SK-N-SH treated with all-trans-retinoic acid at 6 μM for 48 hours (cell line): ENCODE results near the gene STAMBPL1.

Experiments used
- ATAC-seq: fragments of 200-7000 bp; cut with Tn5 transposase; 3 replicates; pipeline ENCODE4 v1.9.1; 2020; ENCODE audit warnings: mild to moderate bottlenecking, moderate library complexity
- ARNTL ChIP-seq: fragments of 450-650 bp; formaldehyde crosslinking; IDR thresholded peaks from 2 replicates; pipeline ENCODE4 v1.5.0; 2020; ENCODE audit warnings: low read depth, mild to moderate bottlenecking, moderate library complexity, borderline replicate concordance
- BACH2 ChIP-seq: fragments of 250-450 bp; sonication (Bioruptor Pico); IDR thresholded peaks from 2 replicates; pipeline ENCODE4 v1.9.0; 2021; ENCODE audit warnings: mild to moderate bottlenecking, borderline replicate concordance
- CREB5 ChIP-seq: fragments of 250-450 bp; sonication (Bioruptor Pico); IDR thresholded peaks from 2 replicates; pipeline ENCODE4 v1.5.1; 2020; ENCODE audit warnings: low read depth, mild to moderate bottlenecking, moderate library complexity
- CSDC2 ChIP-seq: fragments of 250-450 bp; sonication (Bioruptor Pico); IDR thresholded peaks from 2 replicates; pipeline ENCODE4 v1.5.0; 2020; ENCODE audit warnings: mild to moderate bottlenecking, moderate library complexity
- CSRNP3 ChIP-seq: fragments of 250-450 bp; sonication (Bioruptor Pico); IDR thresholded peaks from 2 replicates; pipeline ENCODE4 v1.5.1; 2021; ENCODE audit warnings: mild to moderate bottlenecking, moderate library complexity
- ESRRG ChIP-seq: fragments of 250-450 bp; sonication (Bioruptor Pico); IDR thresholded peaks from 2 replicates; pipeline ENCODE4 v1.6.1; 2021; ENCODE audit warnings: mild to moderate bottlenecking
- GLIS3 ChIP-seq: fragments of 250-450 bp; sonication (Bioruptor Pico); IDR thresholded peaks from 2 replicates; pipeline ENCODE4 v1.5.0; 2020; ENCODE audit warnings: mild to moderate bottlenecking, moderate library complexity
- ISL1 ChIP-seq: fragments of 250-450 bp; sonication (Bioruptor Pico); IDR thresholded peaks from 2 replicates; pipeline ENCODE4 v2.1.2; 2022; ENCODE audit warnings: mild to moderate bottlenecking, moderate library complexity
- OSR1 ChIP-seq: fragments of 250-450 bp; sonication (Bioruptor Pico); IDR thresholded peaks from 2 replicates; pipeline ENCODE4 v1.8.0; 2022; ENCODE audit warnings: moderate library complexity, mild to moderate bottlenecking, inconsistent platforms
- PATZ1 ChIP-seq: fragments of 250-450 bp; sonication (Bioruptor Pico); IDR thresholded peaks from 2 replicates; pipeline ENCODE4 v1.8.0; 2020; ENCODE audit warnings: mild to moderate bottlenecking, moderate library complexity, borderline replicate concordance
- POU6F1 ChIP-seq: fragments of 250-450 bp; sonication (Bioruptor Pico); IDR thresholded peaks from 2 replicates; pipeline ENCODE4 v1.8.0; 2021; ENCODE audit warnings: low read depth, mild to moderate bottlenecking, moderate library complexity, borderline replicate concordance
- PPARA ChIP-seq: fragments of 250-450 bp; sonication (Bioruptor Pico); IDR thresholded peaks from 2 replicates; pipeline ENCODE4 v1.5.0; 2020; ENCODE audit warnings: mild to moderate bottlenecking, borderline replicate concordance
- RARB ChIP-seq: fragments of 250-450 bp; sonication (Bioruptor Pico); IDR thresholded peaks from 2 replicates; pipeline ENCODE4 v1.8.0; 2021; ENCODE audit warnings: mild to moderate bottlenecking, moderate library complexity
- SNAI2 ChIP-seq: fragments of 250-450 bp; sonication (Bioruptor Pico); IDR thresholded peaks from 2 replicates; pipeline ENCODE4 v1.5.0; 2020; ENCODE audit warnings: mild to moderate bottlenecking, moderate library complexity
- TCF4 ChIP-seq: fragments of 250-450 bp; sonication (Bioruptor Pico); IDR thresholded peaks from 2 replicates; pipeline ENCODE4 v1.8.0; 2021; ENCODE audit warnings: mild to moderate bottlenecking, moderate library complexity, borderline replicate concordance
- TOX ChIP-seq: fragments of 250-450 bp; sonication (Bioruptor Pico); IDR thresholded peaks from 2 replicates; pipeline ENCODE4 v1.8.0; 2021; ENCODE audit warnings: mild to moderate bottlenecking, moderate library complexity, borderline replicate concordance
- TSHZ2 ChIP-seq: fragments of 250-450 bp; sonication (Bioruptor Pico); IDR thresholded peaks from 2 replicates; pipeline ENCODE4 v1.5.0; 2020; ENCODE audit warnings: mild to moderate bottlenecking, moderate library complexity
- ZC3H10 ChIP-seq: fragments of 250-450 bp; sonication (Bioruptor Pico); IDR thresholded peaks from 2 replicates; pipeline ENCODE4 v1.5.1; 2021; ENCODE audit warnings: mild to moderate bottlenecking, moderate library complexity
- ZFP3 ChIP-seq: fragments of 250-450 bp; sonication (Bioruptor Pico); IDR thresholded peaks from 2 replicates; pipeline ENCODE4 v1.5.0; 2020; ENCODE audit warnings: mild to moderate bottlenecking, moderate library complexity
- ZFP30 ChIP-seq: fragments of 450-650 bp; formaldehyde crosslinking; IDR thresholded peaks from 2 replicates; pipeline ENCODE4 v1.5.0; 2022; ENCODE audit warnings: mild to moderate bottlenecking, moderate library complexity
- ZNF565 ChIP-seq: fragments of 450-650 bp; formaldehyde crosslinking; conservative IDR thresholded peaks from 2 replicates; pipeline ENCODE4 v1.5.0; 2020; ENCODE audit warnings: low read depth, mild to moderate bottlenecking, moderate library complexity
- ZNF70 ChIP-seq: fragments of 450-650 bp; formaldehyde crosslinking; IDR thresholded peaks from 2 replicates; pipeline ENCODE4 v1.5.0; 2020; ENCODE audit warnings: mild to moderate bottlenecking, moderate library complexity
- ZNF8 ChIP-seq: fragments of 450-650 bp; formaldehyde crosslinking; IDR thresholded peaks from 2 replicates; pipeline ENCODE4 v1.5.0; 2020; ENCODE audit warnings: mild to moderate bottlenecking, moderate library complexity

Gene STAMBPL1

GRCh38 chr10:88870089-88870488, 10.0 kb upstream of the STAMBPL1 start:
- no peak for TF ChIP-seq CSDC2 (CRISPR knock-in tag)
- TF ChIP-seq ZC3H10: no peak
- TF ChIP-seq GLIS3 (CRISPR knock-in tag): no peak
- TF ChIP-seq TCF4: no peak
- TF ChIP-seq ZNF70 (CRISPR knock-in tag): no peak
- TF ChIP-seq SNAI2 (CRISPR knock-in tag): no peak
- TF ChIP-seq, all 23 proteins: peak for 0
- ATAC-seq: no peak

GRCh38 chr10:88873757-88874156, 6.3 kb upstream of the STAMBPL1 start:
- ATAC-seq: no peak
- no peak for TF ChIP-seq TSHZ2 (CRISPR knock-in tag)
- TF ChIP-seq CSRNP3 (CRISPR knock-in tag): no peak
- no peak for TF ChIP-seq TCF4
- TF ChIP-seq ZFP3 (CRISPR knock-in tag): no peak
- TF ChIP-seq BACH2: no peak
- TF ChIP-seq PPARA (CRISPR knock-in tag): no peak
- TF ChIP-seq ZFP30 (CRISPR knock-in tag): no peak
- no peak for TF ChIP-seq ESRRG
- TF ChIP-seq ISL1: no peak
- no peak for TF ChIP-seq ZNF8
- no peak for TF ChIP-seq POU6F1

- ATAC-seq: no peak
- TF ChIP-seq ESRRG: no peak
- no peak for TF ChIP-seq CSDC2 (CRISPR knock-in tag)
- TF ChIP-seq ARNTL (CRISPR knock-in tag): no peak
- no peak for TF ChIP-seq SNAI2 (CRISPR knock-in tag)
- no peak for TF ChIP-seq OSR1 (CRISPR knock-in tag)
- TF ChIP-seq GLIS3 (CRISPR knock-in tag): no peak
- TF ChIP-seq RARB (CRISPR knock-in tag): no peak
- TF ChIP-seq PPARA (CRISPR knock-in tag): no peak
- no peak for TF ChIP-seq PATZ1 (CRISPR knock-in tag)
- no peak for TF ChIP-seq BACH2
- TF ChIP-seq ZC3H10: no peak
- TF ChIP-seq CREB5: no peak
- no peak for TF ChIP-seq ZFP3 (CRISPR knock-in tag)
- no peak for TF ChIP-seq TOX (CRISPR knock-in tag)
- TF ChIP-seq TCF4: no peak
- no peak for TF ChIP-seq TSHZ2 (CRISPR knock-in tag)
- TF ChIP-seq ZNF70 (CRISPR knock-in tag): no peak
- no peak for TF ChIP-seq ZNF565
These were observed 5.8 kb upstream of the STAMBPL1 start for GRCh38 chr10:88874281-88874680.
